Panc1 (cell line): ENCODE measurements around the gene BTBD18.

ENCODE experiments used
- CTCF ChIP-seq: fragments of 450-650 bp; IDR thresholded peaks from 2 replicates; pipeline ENCODE4 v1.5.1; 2017; ENCODE audit warnings: mild to moderate bottlenecking
- POLR2AphosphoS5 ChIP-seq: IDR thresholded peaks from 2 replicates; pipeline ENCODE4 v1.6.1; 2012; ENCODE audit warnings: mild to moderate bottlenecking, low read depth, low read length, moderate library complexity
- REST ChIP-seq, 2 experiments: IDR thresholded peaks; 2 replicates each; pipeline ENCODE4 v1.6.1; 2011 to 2012; ENCODE audit warnings: low read depth in 2 of 2, control low read depth in 1 of 2, low read length in 1 of 2, mild to moderate bottlenecking in 1 of 2, moderate library complexity in 1 of 2; ENCODE audit not compliant: insufficient read depth in 1 of 2

- TF ChIP-seq CTCF (no peak), REST (IDR thresholded peaks at IDR 0.05; ENCODE audit: insufficient read depth in 1 of 2, low read depth in 2 of 2, low read length in 1 of 2) (no peak), POLR2AphosphoS5 (no peak)
These were observed 24.5 kb upstream of the BTBD18 start for GRCh38 chr11:57776031-57776521.
